NB4 (cell line): Measurements from ENCODE around the gene DACT3.

Experiments
- POLR2A ChIP-seq: IDR thresholded peaks from 2 replicates; pipeline ENCODE4 v1.6.1; 2011; ENCODE audit warnings: mild to moderate bottlenecking; ENCODE audit not compliant: insufficient read length; ENCODE audit errors: extremely low read depth
- TF ChIP-seq, protein P1 (sequence below): IDR thresholded peaks from one replicate; pipeline ENCODE4 v1.5.1; 2012; ENCODE audit warnings: low read depth, low read length
- TF ChIP-seq, protein P2 (sequence below): IDR thresholded peaks from 2 replicates; pipeline ENCODE4 v1.6.1; 2011; ENCODE audit warnings: low read depth, low read length

DNA sequence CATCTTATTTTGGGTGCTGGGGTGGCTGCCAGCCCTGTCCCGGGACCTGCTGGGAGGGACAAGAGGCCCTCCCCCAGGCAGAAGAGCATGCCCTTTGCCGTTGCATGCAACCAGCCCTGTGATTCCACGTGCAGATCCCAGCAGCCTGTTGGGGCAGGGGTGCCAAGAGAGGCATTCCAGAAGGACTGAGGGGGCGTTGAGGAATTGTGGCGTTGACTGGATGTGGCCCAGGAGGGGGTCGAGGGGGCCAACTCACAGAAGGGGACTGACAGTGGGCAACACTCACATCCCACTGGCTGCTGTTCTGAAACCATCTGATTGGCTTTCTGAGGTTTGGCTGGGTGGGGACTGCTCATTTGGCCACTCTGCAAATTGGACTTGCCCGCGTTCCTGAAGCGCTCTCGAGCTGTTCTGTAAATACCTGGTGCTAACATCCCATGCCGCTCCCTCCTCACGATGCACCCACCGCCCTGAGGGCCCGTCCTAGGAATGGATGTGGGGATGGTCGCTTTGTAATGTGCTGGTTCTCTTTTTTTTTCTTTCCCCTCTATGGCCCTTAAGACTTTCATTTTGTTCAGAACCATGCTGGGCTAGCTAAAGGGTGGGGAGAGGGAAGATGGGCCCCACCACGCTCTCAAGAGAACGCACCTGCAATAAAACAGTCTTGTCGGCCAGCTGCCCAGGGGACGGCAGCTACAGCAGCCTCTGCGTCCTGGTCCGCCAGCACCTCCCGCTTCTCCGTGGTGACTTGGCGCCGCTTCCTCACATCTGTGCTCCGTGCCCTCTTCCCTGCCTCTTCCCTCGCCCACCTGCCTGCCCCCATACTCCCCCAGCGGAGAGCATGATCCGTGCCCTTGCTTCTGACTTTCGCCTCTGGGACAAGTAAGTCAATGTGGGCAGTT lies 51.2 kb downstream of the DACT3 start:
- TF ChIP-seq, protein P1, sequence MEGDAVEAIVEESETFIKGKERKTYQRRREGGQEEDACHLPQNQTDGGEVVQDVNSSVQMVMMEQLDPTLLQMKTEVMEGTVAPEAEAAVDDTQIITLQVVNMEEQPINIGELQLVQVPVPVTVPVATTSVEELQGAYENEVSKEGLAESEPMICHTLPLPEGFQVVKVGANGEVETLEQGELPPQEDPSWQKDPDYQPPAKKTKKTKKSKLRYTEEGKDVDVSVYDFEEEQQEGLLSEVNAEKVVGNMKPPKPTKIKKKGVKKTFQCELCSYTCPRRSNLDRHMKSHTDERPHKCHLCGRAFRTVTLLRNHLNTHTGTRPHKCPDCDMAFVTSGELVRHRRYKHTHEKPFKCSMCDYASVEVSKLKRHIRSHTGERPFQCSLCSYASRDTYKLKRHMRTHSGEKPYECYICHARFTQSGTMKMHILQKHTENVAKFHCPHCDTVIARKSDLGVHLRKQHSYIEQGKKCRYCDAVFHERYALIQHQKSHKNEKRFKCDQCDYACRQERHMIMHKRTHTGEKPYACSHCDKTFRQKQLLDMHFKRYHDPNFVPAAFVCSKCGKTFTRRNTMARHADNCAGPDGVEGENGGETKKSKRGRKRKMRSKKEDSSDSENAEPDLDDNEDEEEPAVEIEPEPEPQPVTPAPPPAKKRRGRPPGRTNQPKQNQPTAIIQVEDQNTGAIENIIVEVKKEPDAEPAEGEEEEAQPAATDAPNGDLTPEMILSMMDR = no peak
- no peak for TF ChIP-seq POLR2A
- TF ChIP-seq, protein P2, sequence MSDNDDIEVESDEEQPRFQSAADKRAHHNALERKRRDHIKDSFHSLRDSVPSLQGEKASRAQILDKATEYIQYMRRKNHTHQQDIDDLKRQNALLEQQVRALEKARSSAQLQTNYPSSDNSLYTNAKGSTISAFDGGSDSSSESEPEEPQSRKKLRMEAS = no peak
